Peyer's patch (tissue), 4 donors: ENCODE results near the gene SH2D7. TPM values are rescaled to one million over a fixed set of nuclear protein-coding genes. Genes with fewer than 3 reads are reported as not detected.

Experiments
- DNase-seq, 3 donors: peaks; one replicate each; pipeline ENCODE4 v3.0.0-alpha.2; 2017 to 2019
- H3K27ac ChIP-seq, 4 donors: fragments of 200-600 bp; sonication (generic); one replicate each; pipeline ENCODE4 v1.5.1; 2016 to 2019
- H3K27me3 ChIP-seq, 2 donors: fragments of 200-600 bp; sonication (generic); one replicate each; pipeline ENCODE4 v1.5.1; 2019
- H3K36me3 ChIP-seq, 3 donors: fragments of 200-600 bp; sonication (generic); one replicate each; pipeline ENCODE4 v1.5.1; 2016 to 2019
- H3K4me1 ChIP-seq, 4 donors: fragments of 200-600 bp; sonication (generic); one replicate each; pipeline ENCODE4 v1.5.1; 2016 to 2019
- H3K4me3 ChIP-seq, 4 donors: fragments of 200-600 bp; sonication (generic); 1 replicate in 3 of 4; 2 replicates in 1 of 4; pipeline ENCODE4 v1.5.1; 2016 to 2019; ENCODE audit warnings: mild to moderate bottlenecking in 1 of 4
- H3K9me3 ChIP-seq, 4 donors: fragments of 200-600 bp; sonication (generic); one replicate each; pipeline ENCODE4 v1.5.1; 2016 to 2019; ENCODE audit warnings: mild to moderate bottlenecking in 1 of 4
- CTCF ChIP-seq, 6 experiments: fragments of 450-650 bp in 4 of 6; fragments of 200-600 bp in 2 of 6; sonication (generic) in 1 of 6; IDR thresholded peaks; one replicate each; pipeline ENCODE4 v1.5.1; 2017 to 2019; ENCODE audit warnings: antibody characterized with exemption in 6 of 6, mild to moderate bottlenecking in 3 of 6, moderate library complexity in 1 of 6
- POLR2A ChIP-seq, 2 donors: fragments of 450-650 bp; IDR thresholded peaks; one replicate each; pipeline ENCODE4 v1.5.1; 2017; ENCODE audit warnings: antibody characterized with exemption in 2 of 2, mild to moderate bottlenecking in 2 of 2, moderate library complexity in 2 of 2
- total RNA-seq, 4 donors: library from RNA; depleted of rRNA; stranded (reverse); fragments of >200 nt; gene quantifications; one replicate each; pipeline ENCODE4 v1.1.0, GENCODE V29; 2016

Gene SH2D7
- total RNA-seq, 4 donors from 2014 or later, result 3.3 to 7.7 (median 4.6) TPM

DNA sequence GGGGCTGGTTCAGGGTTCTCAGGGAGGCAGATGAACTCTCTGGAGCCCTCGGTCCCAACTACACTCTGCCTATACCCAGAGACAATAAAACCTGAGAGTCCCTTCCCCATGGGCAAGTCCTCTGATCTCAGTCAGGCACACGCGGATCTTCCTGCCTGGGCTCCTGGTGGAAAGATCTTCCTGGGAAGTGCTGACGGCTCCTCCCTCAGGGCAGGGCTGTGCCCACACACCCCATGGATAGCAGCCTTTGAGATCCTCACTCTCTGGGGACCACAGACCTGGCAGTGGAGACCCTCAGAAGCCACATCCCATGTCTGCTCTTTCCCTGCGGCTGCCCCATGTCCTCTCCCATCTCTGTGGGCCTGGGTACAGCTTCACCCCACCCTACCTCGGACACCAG is 10.4 kb downstream of the SH2D7 start:
- no peaks in the 10 kb centered on the region for H3K27me3 ChIP-seq
- peak overlapping the region in 3 of 4 donors; percentile 68 to 80 (median 70) for H3K27ac ChIP-seq
- H3K4me3 ChIP-seq, result no peak overlapping the region
- H3K9me3 ChIP-seq, result no peaks in the 10 kb centered on the region
- no peaks in the 10 kb centered on the region for H3K36me3 ChIP-seq
- peaks cover 0 to 18% (median 8%) of the 10 kb centered on the region in 4 donors for H3K4me1 ChIP-seq
- DNase-seq, result no peak
- no peak for TF ChIP-seq CTCF (IDR thresholded peaks at IDR 0.05)
- TF ChIP-seq POLR2A (IDR thresholded peaks at IDR 0.05), result no peak

DNA sequence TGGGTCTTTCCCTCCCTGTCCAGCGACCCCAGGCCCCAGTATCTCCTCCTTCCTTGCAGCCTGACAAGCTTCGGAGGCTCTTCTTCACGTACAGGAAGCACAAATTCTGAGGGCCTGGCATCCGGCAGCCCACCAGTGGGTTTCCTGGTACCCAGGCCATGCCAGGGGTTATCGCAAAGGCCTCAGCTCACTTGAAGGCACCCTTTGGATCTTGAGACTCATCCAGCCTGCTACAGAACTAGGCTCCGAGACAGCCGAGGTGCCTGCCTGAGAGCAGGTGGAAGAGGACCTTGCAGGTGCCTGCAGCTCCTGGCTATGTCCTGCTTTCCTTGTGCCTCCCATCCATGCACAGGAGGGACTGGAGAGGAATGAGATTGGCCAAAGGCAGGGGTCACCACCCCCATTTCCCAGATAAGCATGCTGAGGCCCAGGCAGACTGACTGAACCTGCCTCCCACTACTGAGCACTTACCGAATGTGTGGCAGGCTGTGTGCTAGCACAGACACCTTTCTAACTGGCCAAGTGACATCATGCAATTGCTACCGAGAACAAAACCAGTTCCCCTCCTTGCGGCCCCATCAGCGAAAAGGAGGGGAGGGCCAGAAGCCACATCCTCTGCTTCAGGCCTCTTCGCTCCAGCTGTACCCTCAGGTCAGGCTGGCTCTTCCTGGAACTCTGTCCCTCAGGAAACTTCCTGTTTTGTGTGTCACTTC is 11.2 kb downstream of the SH2D7 start:
- no peaks in the 10 kb centered on the region for H3K36me3 ChIP-seq
- peaks cover 0 to 18% (median 8%) of the 10 kb centered on the region in 4 donors for H3K4me1 ChIP-seq
- no peak overlapping the region for H3K4me3 ChIP-seq
- H3K27ac ChIP-seq, result peak overlapping the region; percentile 64 to 80 (median 69)
- H3K27me3 ChIP-seq, result no peaks in the 10 kb centered on the region
- DNase-seq, result peak in 2 of 3 donors; percentile 57 to 83
- no peaks in the 10 kb centered on the region for H3K9me3 ChIP-seq
- TF ChIP-seq CTCF (IDR thresholded peaks at IDR 0.05) (no peak), POLR2A (IDR thresholded peaks at IDR 0.05) (no peak)

DNA sequence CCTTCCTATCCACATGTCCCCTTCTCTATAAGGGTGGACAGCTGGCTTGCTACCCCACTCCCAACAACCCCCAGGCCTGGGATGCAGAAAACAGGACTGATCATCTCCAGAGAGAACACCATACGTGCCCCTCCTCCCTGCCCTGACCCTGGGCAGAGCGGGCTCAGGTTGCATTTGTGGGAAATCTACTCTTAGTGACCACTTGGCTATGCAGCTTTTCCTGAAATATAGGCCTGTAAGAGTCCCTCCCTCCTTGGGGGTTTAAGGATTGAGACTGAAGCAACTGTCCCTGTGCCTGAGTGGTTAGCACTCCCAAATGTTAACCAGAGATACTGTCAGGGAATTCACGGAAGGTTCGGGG is 11.7 kb downstream of the SH2D7 start:
- TF ChIP-seq POLR2A (IDR thresholded peaks at IDR 0.05), result no peak
- no peak for TF ChIP-seq CTCF (IDR thresholded peaks at IDR 0.05)
- Histone ChIP-seq H3K27me3 (no peaks in the 10 kb centered on the region), H3K4me1 (peaks cover 0 to 18% (median 8%) of the 10 kb centered on the region in 4 donors), H3K4me3 (no peak overlapping the region), H3K9me3 (no peaks in the 10 kb centered on the region), H3K36me3 (no peaks in the 10 kb centered on the region), H3K27ac (peak overlapping the region in 2 of 4 donors; percentile 64 to 80)
- no peak for DNase-seq

DNA sequence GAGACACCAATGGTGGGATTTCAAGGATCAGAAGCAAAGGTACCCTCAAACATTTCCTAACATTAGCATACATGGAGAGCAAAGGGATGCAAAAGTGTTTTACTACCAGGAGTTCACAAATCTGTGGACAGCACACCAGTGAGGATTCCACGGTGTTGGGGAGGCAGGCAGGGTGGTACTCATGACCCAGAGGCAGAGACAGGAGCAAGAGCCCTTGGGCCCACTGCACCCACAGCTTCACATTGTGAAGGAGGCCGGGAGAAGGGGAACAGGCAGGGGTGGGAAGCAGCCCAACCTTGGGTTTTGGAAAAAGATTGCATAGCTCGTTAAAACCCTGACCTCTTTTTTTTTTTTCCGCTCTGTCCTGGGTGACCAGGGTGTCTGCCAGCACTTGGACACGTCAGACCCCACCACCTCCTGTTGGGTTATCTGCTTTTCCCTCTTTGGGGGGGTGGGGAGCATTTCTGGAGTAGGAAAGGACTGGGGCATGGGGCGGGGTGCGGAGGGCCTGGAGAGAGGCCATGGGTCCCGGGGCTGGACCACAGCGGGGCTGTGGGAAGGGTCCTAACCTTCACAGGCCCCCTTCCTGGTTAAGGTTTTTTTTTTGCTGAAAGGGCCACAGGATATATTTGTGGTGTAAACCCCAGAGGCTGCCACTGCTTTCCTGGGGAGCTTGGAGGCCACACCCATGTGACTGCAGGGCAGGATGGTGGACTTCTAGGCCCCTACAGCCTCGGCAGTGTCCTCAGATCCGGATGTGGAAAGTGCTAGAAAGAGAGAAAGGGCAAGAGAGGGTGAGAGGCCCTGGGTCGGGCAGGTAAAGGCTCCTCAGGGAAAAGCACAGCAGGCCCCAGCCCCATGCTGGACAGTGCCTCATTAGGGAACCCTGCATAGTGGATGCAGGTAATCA is 12.5 kb downstream of the SH2D7 start:
- peak in 1 of 3 donors; percentile 53 for DNase-seq
- Histone ChIP-seq H3K36me3 (no peaks in the 10 kb centered on the region), H3K27ac (no peak overlapping the region)

More for the DNA sequence above, 12.5 kb downstream of the SH2D7 start:
- Histone ChIP-seq H3K4me1 (peaks cover 0 to 18% (median 8%) of the 10 kb centered on the region in 4 donors), H3K4me3 (no peak overlapping the region), H3K27me3 (no peaks in the 10 kb centered on the region), H3K9me3 (no peaks in the 10 kb centered on the region)
- no peak for TF ChIP-seq POLR2A (IDR thresholded peaks at IDR 0.05)
- no peak for TF ChIP-seq CTCF (IDR thresholded peaks at IDR 0.05)
